Measurements from ENCODE around the gene ATG4A.

The ATG4A gene, protein sequence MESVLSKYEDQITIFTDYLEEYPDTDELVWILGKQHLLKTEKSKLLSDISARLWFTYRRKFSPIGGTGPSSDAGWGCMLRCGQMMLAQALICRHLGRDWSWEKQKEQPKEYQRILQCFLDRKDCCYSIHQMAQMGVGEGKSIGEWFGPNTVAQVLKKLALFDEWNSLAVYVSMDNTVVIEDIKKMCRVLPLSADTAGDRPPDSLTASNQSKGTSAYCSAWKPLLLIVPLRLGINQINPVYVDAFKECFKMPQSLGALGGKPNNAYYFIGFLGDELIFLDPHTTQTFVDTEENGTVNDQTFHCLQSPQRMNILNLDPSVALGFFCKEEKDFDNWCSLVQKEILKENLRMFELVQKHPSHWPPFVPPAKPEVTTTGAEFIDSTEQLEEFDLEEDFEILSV

DNA sequence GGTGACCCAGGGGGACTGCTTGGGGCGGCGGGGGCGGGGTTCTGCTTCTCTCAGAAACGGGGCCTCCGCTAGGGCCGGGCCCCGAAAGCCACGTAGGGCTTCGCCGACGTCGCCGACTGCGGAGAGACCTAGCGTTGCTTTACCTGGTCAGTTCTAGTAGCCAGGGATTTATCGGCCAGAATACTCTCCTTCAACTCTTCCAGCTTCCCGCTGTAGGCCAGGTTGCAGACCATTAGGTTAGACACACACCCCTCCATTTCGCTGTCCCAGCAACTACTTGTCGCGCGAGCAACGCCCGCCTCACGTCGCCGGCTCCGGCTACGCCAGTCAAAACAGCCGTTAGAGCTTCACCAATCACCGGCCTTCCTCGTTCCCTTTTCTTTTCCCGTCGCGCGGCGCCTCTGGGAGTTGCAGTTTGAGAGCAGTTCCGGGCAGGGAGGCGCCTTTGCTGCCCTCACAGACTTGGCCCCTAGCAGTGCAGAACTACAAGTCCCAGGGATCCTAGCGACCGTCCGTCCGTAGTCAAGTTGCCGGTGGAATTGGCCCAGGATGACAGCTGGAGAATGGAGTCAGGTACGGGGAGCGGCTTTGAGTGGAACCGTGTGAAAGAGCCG lies at the start of gene ATG4A, which contains the start of gene PSMD10:
TSS of gene ATG4A (plus strand) at position 515 of the 614 bp plus-strand sequence. CDS start at position 564, 49 bp downstream.
TSS of gene PSMD10 (minus strand) at position 279 of the 614 bp plus-strand sequence. CDS start at position 257, 22 bp downstream.
- FAIRE-seq (peak; percentile 94), DNase-seq (ENCODE audit: low spot score) (peak; percentile 88)

DNA sequence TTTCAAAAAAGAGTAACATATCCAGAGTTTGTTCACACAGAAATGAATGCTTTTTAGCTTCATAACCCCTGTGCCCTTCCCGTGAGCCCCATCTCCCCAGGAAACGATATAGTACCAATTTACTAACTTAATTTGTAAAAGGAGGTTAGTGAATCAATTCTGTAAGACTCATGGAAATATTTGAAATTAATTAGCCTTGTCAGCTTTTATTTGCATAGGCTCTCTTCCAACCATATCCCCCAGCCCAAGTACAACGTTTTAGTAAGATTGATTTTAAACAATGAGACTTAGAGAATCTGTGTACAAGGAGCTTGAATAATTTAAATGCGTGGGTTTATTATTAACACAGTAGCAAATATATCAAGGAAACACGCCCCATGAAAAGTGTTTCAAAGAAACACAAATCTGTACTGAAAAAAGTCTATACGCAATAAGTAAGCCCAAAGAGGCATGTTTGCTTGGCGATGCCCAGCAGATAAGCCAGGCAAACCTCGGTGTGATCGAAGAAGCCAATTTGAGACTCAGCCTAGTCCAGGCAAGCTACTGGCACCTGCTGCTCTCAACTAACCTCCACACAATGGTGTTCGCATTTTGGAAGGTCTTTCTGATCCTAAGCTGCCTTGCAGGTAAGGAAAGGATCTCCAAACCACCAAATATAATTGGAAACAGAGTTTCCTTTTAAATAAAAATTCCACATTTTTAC lies 46.9 kb upstream of the ATG4A start, which contains the start of gene VSIG1:
TSS of gene VSIG1 (plus strand) at position 512 of the 703 bp plus-strand sequence. CDS start at position 578, 66 bp downstream.
- FAIRE-seq, result no peak
- no peak for DNase-seq (ENCODE audit: low spot score)

DNA sequence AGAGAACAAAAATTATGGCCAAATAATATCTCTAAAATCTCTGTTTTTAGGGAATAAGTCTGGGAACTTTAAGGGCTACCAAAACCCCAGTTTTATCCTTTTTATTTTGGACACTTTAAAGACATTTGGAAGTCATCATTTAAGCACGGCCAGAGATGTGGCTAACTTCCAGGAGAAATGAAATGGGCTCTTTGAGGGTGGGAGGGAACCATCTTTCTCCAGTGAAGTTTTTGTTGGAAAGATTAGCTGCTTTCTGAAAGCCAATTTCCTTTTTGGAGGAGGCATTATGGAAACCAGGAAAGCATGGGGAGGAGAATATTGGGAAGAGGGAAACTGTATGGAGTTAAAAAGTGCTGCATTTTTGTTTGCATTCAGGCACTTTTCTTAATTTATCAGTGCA lies 41.9 kb upstream of the ATG4A start:
- no peak for DNase-seq (ENCODE audit: low spot score)
- FAIRE-seq, result no peak

DNA sequence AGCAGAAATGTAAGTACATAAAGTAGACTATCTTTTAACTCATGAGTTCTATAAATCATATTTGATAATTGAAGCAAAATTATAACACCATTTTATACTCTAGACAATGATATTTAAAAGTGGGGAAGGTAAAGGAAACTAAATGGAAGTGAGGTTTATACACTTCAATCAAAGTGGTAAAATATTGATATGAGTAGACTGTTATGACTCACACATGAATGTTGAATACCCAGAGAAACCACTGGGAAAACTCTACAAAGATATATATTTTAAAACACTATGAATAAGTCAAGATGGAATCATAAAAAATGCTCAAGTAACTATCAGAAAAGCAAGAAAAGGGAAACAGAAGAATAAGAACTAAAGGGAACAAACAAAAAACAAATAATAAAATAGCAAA lies 38.4 kb upstream of the ATG4A start:
- no peak for DNase-seq (ENCODE audit: low spot score)
- no peak for FAIRE-seq

DNA sequence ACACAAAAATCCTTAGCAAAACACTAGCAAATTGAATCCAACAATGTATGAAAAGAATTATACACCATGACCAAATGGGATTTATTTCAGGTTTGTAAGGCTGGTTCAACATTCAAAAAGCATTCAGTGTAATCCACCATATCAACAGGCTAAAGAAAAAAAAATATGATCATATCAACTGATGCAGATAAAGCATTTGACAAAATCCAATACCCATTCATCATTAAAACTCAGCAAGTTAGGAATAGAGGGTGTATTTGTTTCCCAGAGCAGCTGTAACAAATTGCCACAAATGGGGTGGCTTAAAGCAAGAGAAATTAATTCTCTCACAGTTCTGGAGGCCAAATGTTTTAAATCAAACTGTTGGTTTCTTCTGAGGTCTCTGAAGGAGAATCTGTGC lies 36.0 kb upstream of the ATG4A start:
- FAIRE-seq, result no peak
- DNase-seq (ENCODE audit: low spot score), result no peak

DNA sequence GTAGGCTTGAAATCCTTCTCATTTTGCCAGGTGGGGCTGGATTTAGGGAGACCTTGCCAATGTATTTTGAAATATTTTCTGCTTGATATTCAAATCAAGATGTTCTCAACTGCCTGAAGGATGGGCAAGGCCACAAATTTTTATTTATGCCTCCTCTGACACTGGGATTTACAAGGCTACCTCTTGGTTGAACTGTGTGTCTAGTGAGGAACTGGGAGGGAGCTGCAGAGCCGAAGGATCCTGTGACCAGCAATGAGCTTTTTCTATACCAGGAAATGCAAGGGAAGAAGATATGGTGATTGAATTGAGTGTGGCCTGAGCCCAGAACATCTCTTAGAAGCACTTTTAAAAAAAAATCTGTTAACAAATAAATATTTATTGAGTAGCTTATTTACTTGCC lies 31.8 kb upstream of the ATG4A start:
- DNase-seq (ENCODE audit: low spot score) (no peak), FAIRE-seq (no peak)

DNA sequence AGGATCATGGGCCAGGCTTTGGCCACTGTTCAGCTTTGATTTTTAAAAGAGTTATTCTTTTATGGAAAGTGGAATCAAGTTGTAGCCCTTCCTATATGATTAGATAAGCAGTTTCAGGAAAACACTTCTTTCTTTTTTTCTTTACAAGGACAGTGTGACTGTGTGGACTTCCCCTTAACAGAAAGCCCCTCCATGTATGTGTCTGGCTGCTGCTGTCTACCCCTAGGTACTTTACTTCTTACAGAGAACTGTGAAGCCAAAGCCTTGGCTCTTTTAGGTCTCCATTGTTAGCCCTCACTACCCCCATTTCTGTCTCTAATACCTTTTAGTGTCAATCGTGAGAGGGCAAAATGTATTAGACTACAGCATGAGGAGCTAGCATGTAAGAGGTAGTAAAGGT lies 27.6 kb upstream of the ATG4A start:
- no peak for FAIRE-seq
- DNase-seq (ENCODE audit: low spot score), result no peak

DNA sequence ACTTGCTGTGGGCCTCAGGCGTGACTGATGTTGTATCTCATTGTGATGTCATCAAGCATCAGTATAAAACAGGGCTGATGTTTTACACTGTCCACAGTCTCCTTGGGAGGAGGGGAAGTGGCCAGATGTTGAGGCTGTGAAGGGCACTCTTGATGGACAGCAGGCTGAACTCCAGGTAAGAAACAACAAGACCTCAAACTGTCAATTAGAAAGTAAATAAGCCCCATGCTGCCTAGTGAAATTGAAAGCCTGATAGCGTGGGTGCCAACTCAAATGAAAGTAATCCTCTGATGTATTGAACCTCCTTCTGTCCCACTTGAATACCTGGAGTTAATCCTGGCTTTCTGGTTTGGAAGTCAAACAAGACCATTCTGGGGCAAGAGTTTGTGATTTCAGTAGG lies 27.0 kb upstream of the ATG4A start:
- DNase-seq (ENCODE audit: low spot score) (no peak), FAIRE-seq (no peak)

DNA sequence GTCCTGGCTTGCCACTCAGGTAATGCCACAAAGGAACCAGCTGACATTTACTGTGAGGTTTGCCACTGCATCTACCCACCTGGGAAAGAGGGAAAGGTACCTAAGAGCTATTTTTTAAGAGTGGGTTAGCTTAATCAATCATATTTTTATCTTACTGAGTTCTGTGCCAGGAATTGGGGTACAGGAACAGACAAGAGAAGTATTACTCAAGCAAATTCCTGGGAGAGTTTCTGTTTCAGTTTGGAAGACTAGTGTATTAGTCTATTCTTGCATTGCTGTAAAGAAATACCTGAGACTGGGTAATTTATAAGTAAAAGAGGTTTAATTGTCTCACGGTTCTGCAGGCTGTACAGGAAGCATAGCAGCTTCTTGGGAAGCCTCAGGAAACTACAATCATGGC lies 23.5 kb upstream of the ATG4A start:
- DNase-seq (ENCODE audit: low spot score) (no peak), FAIRE-seq (no peak)

DNA sequence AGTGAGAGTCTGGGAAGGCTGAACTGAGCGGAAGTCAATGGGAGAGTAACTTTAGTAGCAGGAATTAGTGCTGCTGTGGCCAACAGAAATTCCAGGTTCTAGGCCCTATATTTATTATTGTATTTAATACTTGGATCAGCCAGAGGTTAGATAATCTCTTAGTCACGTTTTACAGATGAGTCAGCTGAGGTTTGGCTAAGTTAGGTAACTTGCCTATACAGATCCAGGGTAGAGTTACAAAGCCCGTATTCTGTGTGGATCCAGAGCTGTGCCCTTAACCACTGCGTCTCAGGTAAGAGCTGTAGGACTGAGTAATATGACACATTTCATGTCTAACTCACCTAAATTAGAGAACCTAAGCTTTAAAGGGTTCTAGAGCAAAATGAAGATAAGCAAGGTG lies 20.7 kb upstream of the ATG4A start:
- DNase-seq (ENCODE audit: low spot score), result peak; percentile 4
- FAIRE-seq, result no peak

DNA sequence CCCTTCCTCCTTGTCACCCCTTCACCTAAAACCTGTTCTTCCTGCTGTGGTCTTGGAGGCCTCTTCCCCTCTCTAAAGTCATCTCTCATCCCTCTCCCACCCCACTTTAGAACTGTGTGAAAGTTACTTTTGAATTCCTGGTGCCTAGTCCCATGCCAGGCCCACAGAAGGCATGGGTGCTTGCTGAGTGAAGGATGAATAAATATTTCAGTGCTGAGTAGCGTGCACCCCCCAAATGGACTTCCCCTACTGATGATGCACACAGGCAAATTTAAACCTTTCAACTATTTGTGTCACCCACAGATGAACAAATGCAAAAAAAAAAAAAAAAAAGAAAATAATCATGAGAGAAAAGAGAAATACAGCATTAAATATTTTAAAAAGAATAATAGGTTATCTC lies 20.0 kb upstream of the ATG4A start:
- no peak for FAIRE-seq
- no peak for DNase-seq (ENCODE audit: low spot score)

DNA sequence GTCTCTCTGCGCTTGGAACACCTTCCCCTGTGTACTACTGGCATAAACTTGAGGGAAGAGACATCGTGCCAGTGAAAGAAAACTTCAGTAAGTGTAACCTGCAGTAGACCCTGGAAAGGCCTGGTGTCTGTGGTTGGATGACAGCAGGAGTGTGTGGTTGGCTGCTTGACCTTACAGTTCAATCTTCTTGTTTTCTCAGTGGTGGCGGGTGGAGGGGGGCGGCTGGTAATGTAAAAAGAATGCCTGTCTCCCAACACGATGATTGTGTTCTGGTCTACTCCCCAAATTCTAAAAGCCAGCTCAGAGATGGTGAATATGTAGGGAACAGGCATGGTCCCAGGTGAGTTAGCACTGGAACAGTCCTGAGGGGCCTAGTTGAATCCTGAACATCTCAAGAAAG lies 18.8 kb upstream of the ATG4A start:
- DNase-seq (ENCODE audit: low spot score), result peak; percentile 32
- no peak for FAIRE-seq

DNA sequence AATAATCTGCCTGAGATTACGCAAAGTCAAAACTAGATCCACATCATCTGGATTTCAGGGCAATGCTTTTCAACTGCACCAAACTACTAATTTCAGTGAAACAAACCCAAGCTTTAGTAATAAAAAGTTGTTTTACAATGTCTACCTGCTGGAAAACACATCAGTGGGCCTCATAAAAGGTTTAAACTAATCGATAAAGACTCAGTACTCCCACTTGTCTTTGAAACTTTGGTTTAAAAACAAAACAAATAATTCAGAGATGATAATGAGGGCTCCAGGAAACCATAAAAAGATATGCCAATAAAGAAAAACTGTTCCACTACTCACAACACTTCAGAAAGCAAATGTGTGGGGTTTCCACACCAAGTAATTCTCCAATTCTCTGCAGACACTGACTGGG lies 10.5 kb upstream of the ATG4A start:
- DNase-seq (ENCODE audit: low spot score) (no peak), FAIRE-seq (no peak)

DNA sequence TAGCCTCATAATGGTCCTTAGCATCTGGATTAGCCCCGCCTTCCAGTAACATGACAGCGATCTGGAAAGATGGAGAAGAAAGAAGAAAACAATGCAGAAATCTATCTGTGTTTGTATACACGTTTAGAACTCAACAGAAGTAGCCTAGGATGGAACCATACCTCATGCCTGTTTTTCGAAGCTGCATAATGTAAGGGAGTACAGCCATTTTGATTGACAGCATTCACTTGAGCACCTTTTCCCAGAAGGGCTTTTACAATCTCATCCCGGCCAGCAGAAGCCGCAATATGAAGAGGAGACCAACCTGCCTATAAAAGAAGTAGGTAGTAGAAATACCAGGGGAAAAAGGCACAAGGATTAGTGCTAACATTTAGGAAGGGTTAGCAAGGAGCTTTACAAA lies 3.8 kb upstream of the ATG4A start:
- FAIRE-seq (no peak), DNase-seq (ENCODE audit: low spot score) (no peak)

DNA sequence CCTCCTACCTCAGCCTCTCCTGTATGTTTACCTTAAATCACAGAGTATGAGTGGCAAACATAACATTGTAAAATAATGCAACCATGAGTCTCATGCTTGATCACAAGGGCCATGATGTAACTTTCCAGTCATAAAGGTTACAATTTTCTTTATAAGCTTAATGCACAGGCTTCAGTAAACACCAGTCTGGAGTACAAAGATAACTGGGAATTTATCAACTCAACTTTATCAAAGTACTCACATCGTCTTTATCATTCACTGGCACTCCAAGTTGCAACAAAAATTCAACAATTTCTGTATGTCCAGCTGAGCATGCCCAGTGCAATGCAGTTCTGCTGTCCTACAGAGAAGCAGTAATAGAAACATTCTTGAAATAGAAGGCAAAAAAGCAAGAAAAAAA lies 3.1 kb upstream of the ATG4A start:
- no peak for FAIRE-seq
- no peak for DNase-seq (ENCODE audit: low spot score)

DNA sequence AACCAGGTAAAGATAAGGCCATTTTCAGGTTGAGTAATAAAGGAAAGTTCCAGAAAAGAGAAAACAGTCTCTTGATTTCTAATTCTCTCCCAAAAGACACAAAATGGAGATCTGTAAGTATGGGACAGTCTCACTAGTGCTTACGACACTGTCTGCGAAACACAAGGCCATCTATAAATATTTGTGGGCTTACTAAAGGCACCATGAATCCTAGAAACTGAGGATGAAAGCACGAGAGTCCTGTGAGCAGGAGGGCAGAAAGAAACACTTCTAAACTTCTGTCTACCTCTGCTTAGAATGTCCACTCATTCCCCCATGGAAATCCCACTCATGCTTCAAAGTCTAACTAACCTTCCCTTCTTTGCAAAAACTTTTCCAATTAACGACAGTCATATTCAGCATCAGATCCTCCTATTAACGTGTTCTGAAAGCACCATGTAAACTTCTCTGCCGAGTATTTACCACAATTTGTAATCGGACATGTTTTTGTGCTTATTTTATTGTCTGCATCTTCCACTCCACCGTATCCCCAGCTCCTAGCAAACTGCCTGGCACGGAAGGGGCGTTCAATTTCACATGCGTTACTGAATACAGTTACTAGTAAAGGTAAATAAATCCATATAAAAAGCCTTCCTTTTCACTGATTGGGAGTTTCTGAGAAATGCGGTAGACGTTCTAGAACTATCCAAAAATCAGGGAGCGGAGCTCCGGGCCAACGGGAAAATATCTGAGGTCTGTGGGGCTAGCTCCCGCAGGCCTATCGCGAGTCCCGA lies 901 bp upstream of the ATG4A start:
- FAIRE-seq, result no peak
- DNase-seq (ENCODE audit: low spot score), result no peak

DNA sequence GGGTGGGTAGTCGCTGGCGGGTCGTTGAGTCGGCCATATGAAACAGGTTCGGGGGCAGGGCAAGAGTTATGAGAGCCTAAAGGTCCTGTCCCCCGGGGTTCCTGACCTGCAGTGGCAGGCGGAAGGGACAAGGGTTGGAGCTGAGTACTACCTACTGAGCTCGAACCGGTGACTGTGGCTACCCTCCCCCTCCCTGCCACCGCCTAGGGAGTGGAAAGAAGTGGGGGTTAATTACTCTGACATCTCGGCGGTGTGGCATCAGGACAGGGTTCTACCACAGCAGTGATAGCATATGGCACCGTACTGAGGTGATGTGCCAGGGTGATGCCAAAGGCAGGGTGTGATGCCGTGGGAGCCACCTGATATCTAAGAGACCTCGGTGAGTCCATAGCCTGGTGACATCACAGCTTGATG lies 307 bp downstream of the ATG4A start:
- DNase-seq (ENCODE audit: low spot score), result no peak
- no peak for FAIRE-seq

DNA sequence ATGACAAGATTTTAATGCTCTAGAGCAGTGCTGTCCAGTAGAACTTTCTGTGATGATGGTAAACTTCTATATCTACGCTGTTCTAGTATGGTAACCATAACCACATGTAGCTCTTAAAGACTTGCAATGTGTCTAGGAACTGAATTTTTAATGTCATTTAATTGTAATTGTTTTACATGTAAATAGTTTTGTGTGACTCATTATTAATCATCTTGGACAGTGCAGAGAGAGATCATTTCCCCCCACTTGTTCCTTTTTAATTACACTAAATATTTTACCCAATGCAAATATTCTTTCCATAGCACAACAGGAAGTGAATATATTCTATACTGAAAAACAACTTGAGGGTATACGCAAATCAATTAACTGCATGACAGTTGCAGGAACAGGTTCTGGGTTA lies 5.8 kb downstream of the ATG4A start:
- FAIRE-seq, result no peak
- DNase-seq (ENCODE audit: low spot score), result no peak

DNA sequence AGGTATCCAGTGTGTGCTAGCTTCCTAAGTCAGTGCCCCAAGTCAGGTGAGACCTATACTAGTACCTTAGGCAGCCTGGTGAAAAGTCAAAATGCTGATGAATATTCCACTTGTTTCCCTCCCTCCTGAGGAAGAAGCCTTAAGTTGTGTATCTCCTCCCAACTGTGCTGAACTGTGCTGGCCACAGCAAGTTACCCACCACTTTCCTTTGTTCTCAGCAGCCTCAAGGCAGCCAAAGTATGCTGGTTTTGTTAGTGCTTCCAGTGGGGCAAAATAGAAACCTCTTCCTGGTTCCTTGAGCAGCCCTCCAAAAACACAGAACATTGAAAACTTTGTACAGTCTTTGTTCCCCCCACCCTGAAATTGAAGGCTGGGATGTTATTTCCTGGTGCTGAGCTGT lies 13.9 kb downstream of the ATG4A start:
- FAIRE-seq, result no peak

DNA sequence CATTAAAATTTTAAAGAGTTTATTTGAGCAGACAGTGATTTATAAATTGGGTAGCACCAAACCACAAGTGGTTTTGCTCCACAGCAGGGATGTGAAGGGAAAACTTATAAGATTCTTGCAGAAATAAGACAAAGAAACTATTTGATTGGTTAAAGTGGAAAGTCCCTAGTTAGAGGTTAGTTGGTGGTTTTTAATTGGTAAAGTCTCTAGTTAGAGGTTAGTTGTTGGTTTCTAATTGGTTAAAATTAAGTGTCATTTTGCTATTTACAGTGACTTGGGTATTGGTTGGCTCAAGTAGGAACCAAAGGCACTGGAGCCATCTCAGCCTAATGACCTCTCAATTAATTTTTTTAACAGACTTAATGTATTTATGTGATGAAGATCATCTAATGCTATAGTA lies 23.0 kb downstream of the ATG4A start:
- FAIRE-seq (no peak), DNase-seq (ENCODE audit: low spot score) (no peak)

More for the DNA sequence above, 13.9 kb downstream of the ATG4A start:
- DNase-seq (ENCODE audit: low spot score), result no peak

DNA sequence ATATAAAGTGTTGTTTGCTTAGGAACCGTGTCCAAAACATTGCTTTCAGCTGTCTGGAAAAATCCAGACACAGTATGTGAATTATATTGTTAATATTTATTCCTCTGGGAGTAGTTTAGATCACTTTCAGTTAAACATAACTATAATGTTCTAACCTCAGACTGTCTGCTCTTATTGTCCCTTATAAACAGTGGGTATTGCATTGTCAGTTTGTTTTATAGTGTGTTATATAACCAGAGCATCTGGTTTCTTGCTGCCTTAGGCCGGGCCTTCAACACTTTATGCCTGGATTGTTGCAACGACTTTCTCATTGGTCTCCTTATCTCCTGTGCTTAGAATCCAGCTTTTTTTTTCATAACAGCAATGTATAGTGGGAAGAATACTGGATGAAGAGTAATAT lies 26.4 kb downstream of the ATG4A start:
- DNase-seq (ENCODE audit: low spot score) (no peak), FAIRE-seq (no peak)

All from RCC 7860 (cell line).